Central memory CD8-positive, alpha-beta T cell (primary cell): Measurements from ENCODE around the gene GYPB.
"Not testable (repeated sequence)": the region's sequence is repeated elsewhere in the genome, so short reads cannot be mapped to it uniquely, and the experiment has no call there.

Experiments
- ATAC-seq: fragments of 150-1000 bp; cut with Tn5 transposase; replicated peaks from 2 replicates; pipeline ENCODE4 v1.10.0; 2022; ENCODE audit warnings: mild to moderate bottlenecking, moderate FRiP score, moderate number of reproducible peaks; ENCODE audit not compliant: poor library complexity, severe bottlenecking; ENCODE audit errors: extremely low read depth
- DNase-seq, 2 donors: peaks; one replicate each; pipeline ENCODE4 v3.0.0; 2021; ENCODE audit warnings: low spot score in 2 of 2
- H3K27ac Mint-ChIP-seq: one replicate; pipeline ENCODE4 v1.8.0; 2022; ENCODE audit warnings: low read depth, mild to moderate bottlenecking, moderate library complexity, mixed read lengths
- H3K27me3 Mint-ChIP-seq: one replicate; pipeline ENCODE4 v1.8.0; 2022; ENCODE audit warnings: mixed read lengths
- H3K36me3 Mint-ChIP-seq: one replicate; pipeline ENCODE4 v1.8.0; 2022; ENCODE audit warnings: mild to moderate bottlenecking, moderate library complexity, mixed read lengths; ENCODE audit not compliant: insufficient read depth
- H3K4me1 Mint-ChIP-seq: one replicate; pipeline ENCODE4 v1.8.0; 2022; ENCODE audit warnings: mixed read lengths
- H3K4me3 Mint-ChIP-seq: one replicate; pipeline ENCODE4 v1.8.0; 2022; ENCODE audit warnings: mild to moderate bottlenecking, moderate library complexity, mixed read lengths
- H3K9me3 Mint-ChIP-seq: one replicate; pipeline ENCODE4 v1.8.0; 2022; ENCODE audit warnings: mixed read lengths

GYPB gene

DNA sequence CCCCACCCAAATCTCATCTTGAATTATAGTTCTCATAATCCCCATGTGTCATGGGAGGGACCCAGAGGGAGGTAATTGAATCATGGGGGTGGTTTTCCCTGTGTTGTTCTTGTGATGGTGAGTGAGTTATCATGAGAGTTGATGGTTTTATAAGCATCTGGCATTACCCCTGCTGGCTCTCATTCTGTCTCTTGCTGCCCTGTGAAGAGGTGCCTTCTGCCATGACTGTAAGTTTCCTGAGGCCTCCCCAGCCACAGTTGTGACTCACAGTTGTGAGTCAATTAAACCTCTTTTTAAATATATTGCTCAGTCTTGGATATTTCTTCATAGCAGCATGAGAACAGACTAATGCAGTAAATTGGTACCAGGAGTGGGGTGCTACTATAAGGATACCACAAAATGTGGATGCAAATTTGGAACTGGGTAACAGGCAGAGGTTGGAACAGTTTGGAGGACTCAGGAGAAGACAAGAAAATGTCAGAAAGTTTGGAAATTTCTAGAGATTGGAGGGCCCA lies 67.7 kb downstream of the GYPB start:
- ATAC-seq, H3K27me3 Mint-ChIP-seq, H3K4me3 Mint-ChIP-seq, DNase-seq, H3K36me3 Mint-ChIP-seq, H3K27ac Mint-ChIP-seq, H3K4me1 Mint-ChIP-seq, H3K9me3 Mint-ChIP-seq: not testable (repeated sequence)

- not testable (repeated sequence) for H3K27me3 Mint-ChIP-seq, H3K4me1 Mint-ChIP-seq, H3K36me3 Mint-ChIP-seq, H3K4me3 Mint-ChIP-seq, DNase-seq, H3K9me3 Mint-ChIP-seq, ATAC-seq, H3K27ac Mint-ChIP-seq
These were observed 68.2 kb downstream of the GYPB start for GRCh38 chr4:143950967-143951366.

DNA sequence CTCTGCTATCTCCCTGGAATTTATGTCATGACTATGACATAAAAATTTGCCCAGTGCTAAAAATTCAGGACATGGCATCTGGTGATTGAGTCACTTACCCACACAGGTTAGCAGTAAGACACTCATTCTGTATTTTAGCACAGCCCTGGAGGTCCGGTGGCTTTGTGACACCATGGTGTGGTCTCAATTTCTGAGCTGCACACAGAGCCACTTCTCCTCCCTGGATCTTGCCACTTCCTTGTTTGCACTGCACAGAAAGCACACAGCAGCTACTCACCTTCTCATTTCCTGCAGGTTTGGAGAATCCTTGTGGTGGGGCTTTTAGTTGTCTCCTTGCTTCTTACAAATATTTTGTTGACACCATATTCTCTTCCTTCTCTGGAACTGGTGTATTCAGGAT lies 69.0 kb downstream of the GYPB start:
- ATAC-seq, H3K27me3 Mint-ChIP-seq, H3K4me1 Mint-ChIP-seq, DNase-seq, H3K27ac Mint-ChIP-seq, H3K9me3 Mint-ChIP-seq, H3K36me3 Mint-ChIP-seq, H3K4me3 Mint-ChIP-seq: not testable (repeated sequence)

GRCh38 chr4:143947493-143947892 lies 71.7 kb downstream of the GYPB start:
- ATAC-seq, H3K27me3 Mint-ChIP-seq, H3K9me3 Mint-ChIP-seq, H3K4me3 Mint-ChIP-seq, H3K36me3 Mint-ChIP-seq, H3K4me1 Mint-ChIP-seq, H3K27ac Mint-ChIP-seq, DNase-seq: not testable (repeated sequence)
